Measurements from ENCODE around the gene NIT1. TPM values are rescaled to one million over a fixed set of nuclear protein-coding genes. Genes with fewer than 3 reads are reported as not detected.
A peak's percentile ranks its signal among the peaks of the same experiment; 100 is the strongest.

NIT1 gene
- total RNA-seq, 1 donor from 2014 or later = 35.9 TPM

GRCh38 chr1:161071886-161072371 lies 46.0 kb upstream of the NIT1 start:
- no peak for DNase-seq (ENCODE audit: low spot score in 2 of 2, unreplicated experiment in 2 of 2)
- no peaks in the 10 kb centered on the region for H3K27me3 Mint-ChIP-seq (ENCODE audit: low read depth)

GRCh38 chr1:161072751-161073449 lies 45.0 kb upstream of the NIT1 start:
- H3K36me3 Mint-ChIP-seq = peaks cover 4% of the 10 kb centered on the region
- H3K4me3 Mint-ChIP-seq = no peak overlapping the region
- no peak overlapping the region for H3K27ac Mint-ChIP-seq
- no peaks in the 10 kb centered on the region for H3K9me3 Mint-ChIP-seq
- no peaks in the 10 kb centered on the region for H3K27me3 Mint-ChIP-seq (ENCODE audit: low read depth)
- TF ChIP-seq CTCF (IDR thresholded peaks at IDR 0.05; ENCODE audit: unreplicated experiment) = no peak
- peaks cover 8% of the 10 kb centered on the region for H3K4me1 Mint-ChIP-seq
- DNase-seq (ENCODE audit: low spot score in 2 of 2, unreplicated experiment in 2 of 2) = no peak

More at GRCh38 chr1:161071886-161072371, 46.0 kb upstream of the NIT1 start:
- H3K9me3 Mint-ChIP-seq = no peaks in the 10 kb centered on the region
- H3K36me3 Mint-ChIP-seq = peaks cover 4% of the 10 kb centered on the region
- peaks cover 8% of the 10 kb centered on the region for H3K4me1 Mint-ChIP-seq
- H3K27ac Mint-ChIP-seq = no peak overlapping the region
- no peak overlapping the region for H3K4me3 Mint-ChIP-seq
- peak; percentile 39 for TF ChIP-seq CTCF (IDR thresholded peaks at IDR 0.05; ENCODE audit: unreplicated experiment)

GRCh38 chr1:161073474-161074121 lies 44.3 kb upstream of the NIT1 start:
- H3K27ac Mint-ChIP-seq = no peak overlapping the region
- peaks cover 4% of the 10 kb centered on the region for H3K36me3 Mint-ChIP-seq
- H3K27me3 Mint-ChIP-seq (ENCODE audit: low read depth) = no peaks in the 10 kb centered on the region
- DNase-seq (ENCODE audit: low spot score in 2 of 2, unreplicated experiment in 2 of 2) = no peak
- peaks cover 8% of the 10 kb centered on the region for H3K4me1 Mint-ChIP-seq
- H3K4me3 Mint-ChIP-seq = no peak overlapping the region
- no peaks in the 10 kb centered on the region for H3K9me3 Mint-ChIP-seq
- TF ChIP-seq CTCF (IDR thresholded peaks at IDR 0.05; ENCODE audit: unreplicated experiment) = no peak

- Mint-ChIP-seq H3K27me3 (ENCODE audit: low read depth) (no peaks in the 10 kb centered on the region), H3K4me3 (no peak overlapping the region), H3K36me3 (peaks cover 10% of the 10 kb centered on the region), H3K4me1 (peaks cover 8% of the 10 kb centered on the region), H3K27ac (peak overlapping the region; percentile 20), H3K9me3 (no peaks in the 10 kb centered on the region)
- TF ChIP-seq CTCF (IDR thresholded peaks at IDR 0.05; ENCODE audit: unreplicated experiment) = no peak
- DNase-seq (ENCODE audit: low spot score in 2 of 2, unreplicated experiment in 2 of 2) = no peak
Observed at GRCh38 chr1:161074676-161075368, 43.1 kb upstream of the NIT1 start.

- Mint-ChIP-seq H3K27ac (no peak overlapping the region), H3K36me3 (peaks cover 15% of the 10 kb centered on the region), H3K4me1 (peaks cover 14% of the 10 kb centered on the region), H3K27me3 (ENCODE audit: low read depth) (no peaks in the 10 kb centered on the region), H3K9me3 (no peaks in the 10 kb centered on the region), H3K4me3 (no peak overlapping the region)
- no peak for TF ChIP-seq CTCF (IDR thresholded peaks at IDR 0.05; ENCODE audit: unreplicated experiment)
- no peak for DNase-seq (ENCODE audit: low spot score in 2 of 2, unreplicated experiment in 2 of 2)
Observed at GRCh38 chr1:161076410-161076809, 41.5 kb upstream of the NIT1 start.

All from mesothelial cell of epicardium (in vitro differentiated cells).